ENCODE measurements around the gene DUSP19.

Gene DUSP19

GRCh38 chr2:183078464-183079138, at the start of gene DUSP19:
TSS of gene DUSP19 (plus strand) at chr2:183078747. CDS start at chr2:183078934, 187 bp downstream.
- TF ChIP-seq, protein P1, sequence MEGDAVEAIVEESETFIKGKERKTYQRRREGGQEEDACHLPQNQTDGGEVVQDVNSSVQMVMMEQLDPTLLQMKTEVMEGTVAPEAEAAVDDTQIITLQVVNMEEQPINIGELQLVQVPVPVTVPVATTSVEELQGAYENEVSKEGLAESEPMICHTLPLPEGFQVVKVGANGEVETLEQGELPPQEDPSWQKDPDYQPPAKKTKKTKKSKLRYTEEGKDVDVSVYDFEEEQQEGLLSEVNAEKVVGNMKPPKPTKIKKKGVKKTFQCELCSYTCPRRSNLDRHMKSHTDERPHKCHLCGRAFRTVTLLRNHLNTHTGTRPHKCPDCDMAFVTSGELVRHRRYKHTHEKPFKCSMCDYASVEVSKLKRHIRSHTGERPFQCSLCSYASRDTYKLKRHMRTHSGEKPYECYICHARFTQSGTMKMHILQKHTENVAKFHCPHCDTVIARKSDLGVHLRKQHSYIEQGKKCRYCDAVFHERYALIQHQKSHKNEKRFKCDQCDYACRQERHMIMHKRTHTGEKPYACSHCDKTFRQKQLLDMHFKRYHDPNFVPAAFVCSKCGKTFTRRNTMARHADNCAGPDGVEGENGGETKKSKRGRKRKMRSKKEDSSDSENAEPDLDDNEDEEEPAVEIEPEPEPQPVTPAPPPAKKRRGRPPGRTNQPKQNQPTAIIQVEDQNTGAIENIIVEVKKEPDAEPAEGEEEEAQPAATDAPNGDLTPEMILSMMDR (IDR thresholded peaks at IDR 0.05; ENCODE audit: low read depth, low read length, missing control alignments): no peak
- DNase-seq (ENCODE audit: low read depth): peak; percentile 78
- H3K4me3 ChIP-seq (ENCODE audit: low read depth, low read length): peak within 1 kb of the TSS; percentile 74

- no peak overlapping the region for H3K4me3 ChIP-seq (ENCODE audit: low read depth, low read length)
- TF ChIP-seq, protein P1 (IDR thresholded peaks at IDR 0.05; ENCODE audit: low read depth, low read length, missing control alignments): no peak
- no peak for DNase-seq (ENCODE audit: low read depth)
Observed at GRCh38 chr2:183029219-183029618, 49.3 kb upstream of the DUSP19 start.

DNA sequence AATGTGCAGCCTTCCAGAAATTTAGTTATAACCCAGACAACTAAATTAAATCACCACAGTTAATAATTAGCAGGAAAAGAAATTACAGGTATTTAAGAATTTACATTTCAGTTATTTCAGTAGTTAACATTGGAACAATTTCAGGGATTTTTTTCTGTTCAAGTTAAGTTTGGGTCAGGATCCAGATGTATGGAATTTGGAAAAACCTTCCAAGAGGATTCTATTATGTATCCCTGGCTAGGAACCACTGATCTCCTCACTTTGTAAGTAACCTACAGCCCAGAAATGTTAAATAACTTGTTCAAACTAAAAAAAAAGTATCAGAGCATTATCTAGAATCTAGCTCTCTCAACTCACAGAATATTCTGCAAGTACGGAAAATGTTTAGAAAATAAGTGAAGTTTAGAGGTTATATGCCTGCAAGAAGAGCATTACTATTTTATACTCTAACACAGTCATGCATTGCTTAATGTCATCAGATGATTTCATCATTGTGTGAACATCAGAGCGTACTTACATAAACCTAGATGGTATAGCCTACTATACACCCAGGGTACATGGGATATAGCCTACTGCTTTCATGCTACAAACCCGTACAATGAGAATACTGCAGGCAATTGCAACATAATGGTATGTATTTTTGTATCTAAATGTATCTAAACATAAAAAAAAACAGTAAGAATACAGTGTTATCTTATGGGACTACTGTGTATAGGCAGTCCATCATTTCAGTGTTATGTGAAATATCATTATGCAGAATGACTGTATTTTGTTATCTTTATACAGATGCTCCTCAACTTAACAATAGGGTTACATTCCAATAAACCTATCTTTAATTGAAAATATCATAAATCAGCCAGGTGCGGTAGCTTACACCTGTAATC, 46.4 kb upstream of the DUSP19 start:
- DNase-seq (ENCODE audit: low read depth): no peak
- TF ChIP-seq, protein P1 (IDR thresholded peaks at IDR 0.05; ENCODE audit: low read depth, low read length, missing control alignments): no peak
- H3K4me3 ChIP-seq (ENCODE audit: low read depth, low read length): no peak overlapping the region

GRCh38 chr2:183033951-183034350, 44.6 kb upstream of the DUSP19 start:
- TF ChIP-seq, protein P1 (IDR thresholded peaks at IDR 0.05; ENCODE audit: low read depth, low read length, missing control alignments): no peak
- DNase-seq (ENCODE audit: low read depth): no peak
- no peak overlapping the region for H3K4me3 ChIP-seq (ENCODE audit: low read depth, low read length)

DNA sequence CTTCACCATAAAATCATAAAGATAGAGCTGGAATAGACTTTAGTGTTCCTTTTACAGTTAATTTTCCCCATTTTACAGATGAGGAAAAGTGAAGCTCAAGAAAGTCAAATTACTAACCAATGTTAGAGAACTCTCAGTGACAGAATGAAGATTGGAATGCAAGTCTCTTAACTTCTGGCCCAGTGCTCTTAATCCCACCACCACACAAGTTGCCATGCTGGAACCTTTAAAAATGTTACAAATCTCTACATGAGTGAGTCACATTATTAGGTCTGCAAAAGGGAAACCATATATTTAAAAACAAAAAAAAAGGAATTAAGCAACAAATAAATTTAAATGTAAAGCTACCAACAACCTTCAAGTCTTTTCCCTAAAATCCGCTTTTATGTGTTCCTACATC, 43.7 kb upstream of the DUSP19 start:
- TF ChIP-seq, protein P1 (IDR thresholded peaks at IDR 0.05; ENCODE audit: low read depth, low read length, missing control alignments): no peak
- no peak overlapping the region for H3K4me3 ChIP-seq (ENCODE audit: low read depth, low read length)
- no peak for DNase-seq (ENCODE audit: low read depth)

GRCh38 chr2:183035298-183035953, 43.1 kb upstream of the DUSP19 start:
- TF ChIP-seq, protein P1 (IDR thresholded peaks at IDR 0.05; ENCODE audit: low read depth, low read length, missing control alignments): no peak
- no peak overlapping the region for H3K4me3 ChIP-seq (ENCODE audit: low read depth, low read length)
- no peak for DNase-seq (ENCODE audit: low read depth)
